ENCODE measurements around the gene RHOG.
"Not testable (repeated sequence)": the region's sequence is repeated elsewhere in the genome, so short reads cannot be mapped to it uniquely, and the experiment has no call there.

The RHOG gene

GRCh38 chr11:3832816-3833215 lies 7.9 kb downstream of the RHOG start:
- FAIRE-seq, result no peak

GRCh38 chr11:3831378-3832239 lies 9.2 kb downstream of the RHOG start:
- no peak for FAIRE-seq

- no peak for FAIRE-seq
Measured at GRCh38 chr11:3830730-3831129, 10.0 kb downstream of the RHOG start.

DNA sequence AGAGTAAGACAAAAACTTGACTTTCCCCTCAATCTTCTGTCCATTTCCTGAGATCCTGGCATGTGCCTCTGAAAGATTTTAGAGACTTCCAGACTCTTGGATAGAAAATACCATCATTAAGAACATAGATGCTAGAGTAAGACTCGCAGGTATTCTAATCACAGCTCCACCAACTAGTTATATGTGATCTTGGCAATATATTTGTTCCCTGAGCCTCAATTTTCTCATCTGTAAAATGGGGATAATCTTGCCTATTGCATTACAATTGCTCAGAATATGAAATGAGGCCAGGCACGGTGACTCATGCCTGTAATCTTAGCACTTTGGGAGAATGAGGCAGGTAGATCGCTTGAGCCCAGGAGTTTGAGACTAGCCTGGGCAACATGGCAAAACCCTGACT lies 10.7 kb downstream of the RHOG start:
- no peak for FAIRE-seq

DNA sequence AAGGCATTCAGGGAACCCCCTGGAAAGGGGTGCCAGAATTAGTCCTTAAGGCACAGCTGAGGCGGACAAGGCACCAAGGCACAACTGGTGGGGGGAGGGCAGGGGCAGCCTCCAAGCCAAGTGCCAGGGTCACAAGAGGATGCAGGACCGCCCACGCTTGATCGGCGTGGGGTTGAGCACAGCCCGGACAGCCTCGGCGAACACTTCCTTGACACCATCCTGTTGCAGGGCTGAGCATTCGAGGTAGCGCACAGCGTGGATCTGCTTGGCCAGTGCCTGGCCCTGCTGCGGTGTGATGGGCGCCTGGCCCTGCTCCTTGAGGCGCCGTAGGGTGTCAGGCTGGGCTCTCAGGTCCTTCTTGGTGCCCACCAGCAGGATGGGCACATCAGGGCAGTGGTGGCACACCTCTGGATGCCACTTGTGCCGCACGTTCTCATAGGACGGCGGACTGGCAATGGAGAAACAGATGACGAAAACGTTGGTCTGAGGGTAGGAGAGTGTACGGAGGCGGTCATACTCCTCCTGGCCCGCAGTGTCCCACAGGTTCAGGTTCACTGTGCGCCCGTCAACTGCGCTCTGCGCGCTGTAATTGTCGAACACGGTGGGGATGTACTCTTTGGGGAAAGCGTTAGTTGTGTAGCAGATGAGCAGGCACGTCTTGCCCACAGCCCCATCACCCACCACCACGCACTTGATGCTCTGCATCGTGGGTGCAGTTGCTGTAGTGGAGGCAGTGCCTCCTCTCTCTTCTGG lies 13.1 kb downstream of the RHOG start:
- FAIRE-seq, result no peak

DNA sequence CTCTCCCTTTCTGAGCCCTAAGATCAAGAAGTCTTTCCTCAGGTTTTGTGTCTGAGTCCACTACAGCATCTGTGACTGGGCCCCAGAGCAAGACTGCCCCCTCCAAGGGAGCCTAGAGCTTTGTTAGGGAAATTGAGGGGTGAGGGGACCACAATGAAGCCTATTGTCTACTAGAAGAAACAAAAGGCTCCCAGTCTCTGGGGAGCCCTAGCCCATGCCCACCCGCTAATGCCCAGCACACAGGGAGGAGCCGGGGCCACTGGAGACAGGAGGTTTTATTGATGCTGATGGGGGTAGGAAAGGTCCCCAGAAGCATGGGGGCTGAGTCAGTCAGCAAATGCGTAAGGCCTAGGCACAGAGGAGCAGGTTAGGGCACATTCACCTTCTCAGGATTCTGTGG lies 14.0 kb downstream of the RHOG start:
- no peak for FAIRE-seq

- no peak for FAIRE-seq
Measured at GRCh38 chr11:3825473-3826154, 15.1 kb downstream of the RHOG start.

DNA sequence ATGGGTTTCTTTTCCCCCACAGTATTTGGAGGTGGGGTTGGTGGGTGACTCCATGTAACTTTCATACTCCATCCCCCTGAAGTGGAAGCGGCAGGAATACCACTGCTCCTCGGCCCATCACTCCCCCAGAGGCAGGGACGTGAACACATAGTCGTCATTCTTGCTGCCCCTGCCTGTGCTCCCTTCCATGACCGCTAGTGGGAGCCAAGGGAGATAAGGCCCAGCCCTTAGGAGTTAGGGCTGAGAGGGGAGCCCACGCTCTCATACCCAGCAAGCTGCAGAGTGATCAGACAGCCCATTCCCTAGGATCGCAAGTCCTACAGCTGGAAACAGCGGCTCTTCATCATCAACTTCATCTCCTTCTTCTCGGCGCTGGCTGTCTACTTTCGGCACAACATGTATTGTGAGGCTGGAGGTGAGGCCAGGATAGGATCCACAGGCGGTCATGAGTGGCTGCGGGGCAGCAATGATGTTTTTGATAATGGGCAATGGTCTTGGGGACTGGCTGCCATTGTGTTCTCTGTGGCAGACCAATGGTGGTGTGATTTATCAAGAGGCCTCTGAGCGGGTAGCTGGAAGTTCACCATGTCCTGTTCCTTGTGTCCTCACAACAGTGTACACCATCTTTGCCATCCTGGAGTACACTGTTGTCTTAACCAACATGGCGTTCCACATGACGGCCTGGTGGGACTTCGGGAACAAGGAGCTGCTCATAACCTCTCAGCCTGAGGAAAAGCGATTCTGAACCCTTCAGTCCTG lies 15.9 kb downstream of the RHOG start:
- peak; percentile 78 for FAIRE-seq

DNA sequence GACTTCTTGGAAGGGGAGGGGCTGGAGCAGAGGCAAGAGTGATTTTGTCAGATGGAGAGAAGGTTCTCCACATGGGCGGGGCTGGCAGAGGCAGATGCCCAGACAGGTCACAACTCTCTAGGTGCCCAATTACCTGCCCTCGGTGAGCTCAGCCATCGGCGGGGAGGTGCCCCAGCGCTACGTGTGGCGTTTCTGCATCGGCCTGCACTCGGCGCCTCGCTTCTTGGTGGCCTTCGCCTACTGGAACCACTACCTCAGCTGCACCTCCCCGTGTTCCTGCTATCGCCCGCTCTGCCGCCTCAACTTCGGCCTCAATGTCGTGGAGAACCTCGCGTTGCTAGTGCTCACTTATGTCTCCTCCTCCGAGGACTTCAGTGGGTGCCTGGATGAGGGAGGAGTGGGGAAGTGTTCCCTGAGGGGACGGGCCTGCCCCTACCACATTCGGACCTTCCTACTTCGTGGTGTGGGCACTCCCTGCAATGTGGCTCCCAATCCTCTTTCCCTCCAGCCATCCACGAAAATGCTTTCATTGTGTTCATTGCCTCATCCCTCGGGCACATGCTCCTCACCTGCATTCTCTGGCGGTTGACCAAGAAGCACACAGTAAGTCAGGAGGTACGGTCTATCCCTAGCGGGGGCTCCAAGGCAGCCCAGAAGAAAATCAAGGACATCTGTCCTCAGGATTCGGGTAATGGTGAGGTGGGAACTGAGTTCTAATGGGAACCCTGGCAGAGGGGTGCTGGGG lies 16.8 kb downstream of the RHOG start:
- no peak for FAIRE-seq

DNA sequence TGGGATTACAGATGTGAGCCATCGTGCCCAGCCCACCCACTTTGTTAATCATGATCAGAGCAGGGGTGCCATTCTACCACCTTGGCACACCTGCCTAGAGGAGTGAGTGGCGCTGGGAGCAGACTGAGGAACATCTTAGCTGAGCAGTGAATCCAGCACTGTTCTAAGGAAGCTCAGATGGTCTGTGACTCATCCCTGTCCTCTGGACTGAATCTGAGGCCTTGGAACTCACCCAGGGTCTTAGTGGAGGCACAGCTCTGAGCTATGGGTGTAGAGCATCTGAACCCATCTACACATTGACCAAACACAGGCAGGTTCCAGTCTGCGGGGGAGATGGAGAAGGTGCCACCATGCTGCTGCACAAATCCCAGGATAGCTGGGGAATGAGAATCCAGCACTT lies 17.5 kb downstream of the RHOG start:
- no peak for FAIRE-seq

DNA sequence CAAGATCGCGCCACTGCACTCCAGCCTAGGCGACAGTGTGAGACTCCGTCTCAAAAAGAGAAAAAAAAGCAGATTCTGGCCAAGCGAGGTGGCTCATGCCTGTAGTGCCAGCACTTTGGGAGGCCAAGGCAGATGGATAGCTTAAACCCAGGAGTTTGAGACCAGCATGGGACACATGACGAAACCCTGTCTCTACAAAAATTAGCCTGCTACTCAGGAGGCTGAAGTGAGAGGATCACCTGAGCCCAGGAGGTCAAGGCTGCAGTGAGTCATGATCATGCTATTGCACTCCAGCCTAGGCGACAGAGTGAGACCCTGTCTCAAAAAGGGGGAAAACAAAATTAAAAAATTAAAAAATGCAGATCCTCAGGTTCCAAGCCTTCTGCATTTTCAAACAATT lies 18.4 kb downstream of the RHOG start:
- FAIRE-seq, result no peak

- no peak for FAIRE-seq
Measured at GRCh38 chr11:3820971-3821370, 19.8 kb downstream of the RHOG start.

DNA sequence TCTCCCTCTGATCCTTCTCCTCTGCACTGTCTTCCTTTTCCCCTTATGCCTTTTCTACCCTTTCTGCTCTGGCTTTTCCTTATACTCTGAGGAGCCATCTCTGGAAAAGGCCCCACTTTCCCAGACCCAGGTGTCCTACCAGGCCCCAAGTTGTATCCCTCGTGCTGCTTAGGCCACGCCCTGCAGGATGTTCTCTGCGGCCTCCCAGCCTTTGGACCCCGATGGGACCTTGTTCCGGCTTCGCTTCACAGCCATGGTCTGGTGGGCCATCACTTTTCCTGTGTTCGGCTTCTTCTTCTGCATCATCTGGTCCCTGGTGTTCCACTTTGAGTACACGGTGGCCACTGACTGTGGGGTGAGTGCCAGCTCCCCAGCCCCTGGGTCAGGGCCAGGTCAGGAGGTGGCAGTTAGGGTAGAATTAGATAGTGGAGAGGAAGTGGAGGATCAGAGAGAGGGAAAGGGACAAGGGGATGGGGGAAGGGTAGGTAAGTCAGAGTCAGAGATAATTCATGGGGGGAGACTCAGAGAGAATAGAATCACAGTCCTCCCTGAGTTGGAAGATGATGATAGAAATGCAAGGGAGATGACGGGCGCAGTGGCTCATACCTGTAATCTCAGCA lies 23.5 kb downstream of the RHOG start:
- no peak for FAIRE-seq

GRCh38 chr11:3816673-3817072 lies 24.1 kb downstream of the RHOG start:
- no peak for FAIRE-seq

- FAIRE-seq, result no peak
Measured at GRCh38 chr11:3815845-3816244, 24.9 kb downstream of the RHOG start.

DNA sequence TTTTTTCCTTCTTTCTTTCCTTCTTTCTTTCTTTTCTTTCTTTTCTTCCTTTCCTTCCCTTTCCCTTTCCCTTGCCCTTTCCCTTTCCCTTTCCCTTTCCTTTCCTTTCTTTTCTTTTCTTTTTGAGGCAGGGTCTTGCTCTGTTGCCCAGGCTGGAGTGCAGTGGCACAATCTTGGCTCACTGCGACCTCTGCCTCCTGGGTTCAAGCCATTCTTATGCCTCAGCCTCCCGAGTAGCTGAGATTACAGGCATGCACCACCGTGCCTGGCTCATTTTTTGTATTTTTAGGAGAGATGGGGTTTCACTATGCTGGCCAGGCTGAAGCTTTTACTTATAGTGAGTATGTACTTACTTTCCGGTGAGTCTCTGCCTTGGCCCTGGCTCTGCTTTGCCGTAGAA lies 25.9 kb downstream of the RHOG start:
- not testable (repeated sequence) for FAIRE-seq

DNA sequence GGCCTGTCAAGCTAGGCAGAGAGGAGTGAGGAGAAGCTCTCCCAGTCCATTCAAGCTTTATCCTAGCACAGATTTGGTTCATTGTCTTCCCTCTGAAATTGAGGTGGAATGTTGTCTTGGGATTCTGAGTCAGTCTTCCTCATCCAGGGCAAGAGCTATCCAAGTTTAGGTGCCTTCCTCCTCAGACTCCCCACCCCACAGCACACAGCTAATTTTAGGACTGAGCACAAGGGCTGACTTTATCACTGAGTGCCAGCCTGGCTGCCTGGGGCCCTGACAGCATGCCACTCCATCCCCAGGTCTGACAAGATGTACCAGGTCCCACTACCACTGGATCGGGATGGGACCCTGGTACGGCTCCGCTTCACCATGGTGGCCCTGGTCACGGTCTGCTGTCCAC lies 29.8 kb downstream of the RHOG start:
- FAIRE-seq, result no peak

DNA sequence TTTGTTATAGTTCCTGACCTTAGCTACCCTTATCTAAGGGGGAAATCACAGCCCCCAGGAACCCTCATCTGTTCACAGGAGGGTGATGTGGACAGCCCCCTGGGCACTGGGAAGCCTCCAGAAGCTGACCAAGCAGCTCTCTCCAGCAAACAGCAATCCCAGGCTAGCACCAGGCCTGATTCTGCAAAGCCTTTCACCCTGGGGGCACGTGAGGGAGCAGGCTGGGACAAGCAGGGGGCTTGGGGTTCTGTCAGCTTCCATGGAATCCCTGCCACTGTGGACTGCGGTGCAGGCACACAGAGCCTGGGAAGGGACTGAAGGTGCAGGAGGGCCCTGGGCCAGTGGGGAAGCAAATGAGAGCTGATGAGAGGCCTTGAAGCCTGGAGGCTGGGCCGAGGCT lies 30.3 kb downstream of the RHOG start:
- no peak for FAIRE-seq

GRCh38 chr11:3809624-3809928 lies 31.2 kb downstream of the RHOG start:
- no peak for FAIRE-seq

- FAIRE-seq, result peak; percentile 81
Measured at GRCh38 chr11:3808861-3809623, 31.7 kb downstream of the RHOG start.

All from G401.6 (cell line).